Measurements from ENCODE around the gene MRTFA. TPM values are rescaled to one million over a fixed set of nuclear protein-coding genes. Genes with fewer than 3 reads are reported as not detected.
"Not testable (repeated sequence)": the region's sequence is repeated elsewhere in the genome, so short reads cannot be mapped to it uniquely, and the experiment has no call there.

Gene MRTFA
- total and polyA plus RNA-seq, 2 of the 13 experiments (the other 11 are each of a cell fraction or from before 2014, with no cell fraction given): 2.4 to 8.2 TPM

GRCh38 chr22:40676644-40677043 is 40.1 kb upstream of the MRTFA start (continued):
- no peak for TF ChIP-seq MLXIP (CRISPR knock-in tag; IDR thresholded peaks at IDR 0.05; ENCODE audit: borderline replicate concordance)
- TF ChIP-seq ZFYVE20 (CRISPR knock-in tag; IDR thresholded peaks at IDR 0.05; ENCODE audit: borderline replicate concordance, low read depth): no peak

GRCh38 chr22:40676166-40676565 is 39.6 kb upstream of the MRTFA start:
- in situ Hi-C loops (cut with HindIII; ENCODE audit: extremely low pct_ligation_motif_present, low pct_unique_long_range_greater_than_20kb); H3K36me3 ChIP-seq (replicated peaks in 1 of 2; ENCODE audit: control insufficient read depth in 1 of 2, insufficient read depth in 2 of 2, low read length in 2 of 2); H3K9me3 ChIP-seq (ENCODE audit: low read length); POLR2A ChIA-PET; intact Hi-C loops (cut with micrococcal nuclease; ENCODE audit: unreplicated experiment); H3K79me2 ChIP-seq (ENCODE audit: insufficient read depth, low read length); DNase-seq (ENCODE audit: low spot score); H3K4me2 ChIP-seq (ENCODE audit: low read depth, low read length); H4K20me1 ChIP-seq (ENCODE audit: insufficient read depth, low read length); H3K9ac ChIP-seq (ENCODE audit: insufficient read depth, low read depth, low read length); BruUV-seq (replicated peaks); CTCF ChIA-PET (ENCODE audit: low intra/inter-chr PET ratio, low total read pairs); FAIRE-seq; H2AFZ ChIP-seq (ENCODE audit: low read length); H3K27ac ChIP-seq (ENCODE audit: extremely low read length, insufficient read depth, low read length); ATAC-seq; H3K4me3 ChIP-seq (replicated peaks in 1 of 3; ENCODE audit: insufficient read depth in 1 of 3, low read depth in 2 of 3, low read length in 3 of 3): not testable (repeated sequence)
- WGBS (ENCODE audit: low lambda C conversion rate): 88% methylated on average over 4 of the region's 4 CpGs
- peaks cover 0 to 22% of the 10 kb centered on the region in 2 experiments; a peak in 3 of 5 replicates for H3K27me3 ChIP-seq (ENCODE audit: control insufficient read depth in 1 of 2, insufficient read depth in 2 of 2, low read length in 2 of 2)
- H3K4me1 ChIP-seq (ENCODE audit: insufficient read depth, low read length): peaks cover 32% of the 10 kb centered on the region

DNA sequence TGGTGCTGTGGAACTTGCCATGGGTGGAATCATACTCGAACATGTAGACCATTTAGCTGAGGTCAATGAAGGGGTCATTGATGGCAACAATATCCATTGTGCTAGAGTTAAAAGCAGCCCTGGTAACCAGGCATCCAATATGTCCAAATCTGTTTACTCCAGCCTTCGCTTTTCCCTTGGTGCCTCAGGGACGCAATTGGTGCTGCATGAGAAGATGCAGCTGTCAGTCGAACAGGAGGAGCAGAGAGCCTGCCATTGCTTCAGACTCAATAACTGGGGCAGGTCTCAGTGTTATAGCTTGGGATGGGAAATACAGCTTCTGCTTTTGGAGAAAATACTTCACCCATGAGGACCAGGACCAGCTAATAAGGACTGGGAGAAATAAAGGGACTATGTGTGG is 37.8 kb upstream of the MRTFA start:
- no peak overlapping the region for H3K4me2 ChIP-seq (ENCODE audit: low read depth, low read length)
- H3K4me3 ChIP-seq (replicated peaks in 1 of 3; ENCODE audit: insufficient read depth in 1 of 3, low read depth in 2 of 3, low read length in 3 of 3): no peak overlapping the region
- H4K20me1 ChIP-seq (ENCODE audit: insufficient read depth, low read length): no peaks in the 10 kb centered on the region
- peaks cover 26% of the 10 kb centered on the region for H3K4me1 ChIP-seq (ENCODE audit: insufficient read depth, low read length)
- in situ Hi-C loops (cut with HindIII; ENCODE audit: extremely low pct_ligation_motif_present, low pct_unique_long_range_greater_than_20kb) (no loop called here), intact Hi-C loops (cut with micrococcal nuclease; ENCODE audit: unreplicated experiment) (no loop called here)
- no peaks in the 10 kb centered on the region for H3K36me3 ChIP-seq (replicated peaks in 1 of 2; ENCODE audit: control insufficient read depth in 1 of 2, insufficient read depth in 2 of 2, low read length in 2 of 2)
- H2AFZ ChIP-seq (ENCODE audit: low read length): no peak overlapping the region
- no peak overlapping the region for H3K9ac ChIP-seq (ENCODE audit: insufficient read depth, low read depth, low read length)
- ChIA-PET CTCF (ENCODE audit: low intra/inter-chr PET ratio, low total read pairs) (no interaction called here), POLR2A (interaction anchor here (1.4 kb wide), 1 partner anchor 22 kb away, joined by 5 read pairs; no protein-coding TSS in a partner anchor)
- H3K79me2 ChIP-seq (ENCODE audit: insufficient read depth, low read length): no peaks in the 10 kb centered on the region
- H3K9me3 ChIP-seq (ENCODE audit: low read length): no peaks in the 10 kb centered on the region
- DNase-seq (ENCODE audit: low spot score): no peak
- WGBS (ENCODE audit: low lambda C conversion rate): 37% methylated on average over 4 of the region's 4 CpGs
- no peak for FAIRE-seq
- no peak for ATAC-seq
- no TSS peak for BruUV-seq (replicated peaks)
- peaks cover 0 to 4% of the 10 kb centered on the region in 2 experiments; a peak in 2 of 5 replicates for H3K27me3 ChIP-seq (ENCODE audit: control insufficient read depth in 1 of 2, insufficient read depth in 2 of 2, low read length in 2 of 2)
- no peak overlapping the region for H3K27ac ChIP-seq (ENCODE audit: extremely low read length, insufficient read depth, low read length)
- no peak for TF ChIP-seq RFXANK (CRISPR knock-in tag; IDR thresholded peaks at IDR 0.05)
- TF ChIP-seq ZFP37 (CRISPR knock-in tag; IDR thresholded peaks at IDR 0.05; ENCODE audit: borderline replicate concordance): no peak
- no peak for TF ChIP-seq HNF4G (IDR thresholded peaks at IDR 0.05; ENCODE audit: borderline replicate concordance, low read depth, low read length)
- TF ChIP-seq HNF4G (CRISPR knock-in tag; IDR thresholded peaks at IDR 0.05; ENCODE audit: borderline replicate concordance, low read depth): no peak
- TF ChIP-seq, protein P1, sequence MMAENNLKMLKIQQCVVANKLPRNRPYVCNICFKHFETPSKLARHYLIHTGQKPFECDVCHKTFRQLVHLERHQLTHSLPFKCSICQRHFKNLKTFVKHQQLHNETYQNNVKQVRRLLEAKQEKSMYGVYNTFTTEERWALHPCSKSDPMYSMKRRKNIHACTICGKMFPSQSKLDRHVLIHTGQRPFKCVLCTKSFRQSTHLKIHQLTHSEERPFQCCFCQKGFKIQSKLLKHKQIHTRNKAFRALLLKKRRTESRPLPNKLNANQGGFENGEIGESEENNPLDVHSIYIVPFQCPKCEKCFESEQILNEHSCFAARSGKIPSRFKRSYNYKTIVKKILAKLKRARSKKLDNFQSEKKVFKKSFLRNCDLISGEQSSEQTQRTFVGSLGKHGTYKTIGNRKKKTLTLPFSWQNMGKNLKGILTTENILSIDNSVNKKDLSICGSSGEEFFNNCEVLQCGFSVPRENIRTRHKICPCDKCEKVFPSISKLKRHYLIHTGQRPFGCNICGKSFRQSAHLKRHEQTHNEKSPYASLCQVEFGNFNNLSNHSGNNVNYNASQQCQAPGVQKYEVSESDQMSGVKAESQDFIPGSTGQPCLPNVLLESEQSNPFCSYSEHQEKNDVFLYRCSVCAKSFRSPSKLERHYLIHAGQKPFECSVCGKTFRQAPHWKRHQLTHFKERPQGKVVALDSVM (CRISPR knock-in tag; IDR thresholded peaks at IDR 0.05): no peak
- no peak for TF ChIP-seq PHB2 (IDR thresholded peaks at IDR 0.05; ENCODE audit: partially characterized antibody)
- TF ChIP-seq, protein P2, sequence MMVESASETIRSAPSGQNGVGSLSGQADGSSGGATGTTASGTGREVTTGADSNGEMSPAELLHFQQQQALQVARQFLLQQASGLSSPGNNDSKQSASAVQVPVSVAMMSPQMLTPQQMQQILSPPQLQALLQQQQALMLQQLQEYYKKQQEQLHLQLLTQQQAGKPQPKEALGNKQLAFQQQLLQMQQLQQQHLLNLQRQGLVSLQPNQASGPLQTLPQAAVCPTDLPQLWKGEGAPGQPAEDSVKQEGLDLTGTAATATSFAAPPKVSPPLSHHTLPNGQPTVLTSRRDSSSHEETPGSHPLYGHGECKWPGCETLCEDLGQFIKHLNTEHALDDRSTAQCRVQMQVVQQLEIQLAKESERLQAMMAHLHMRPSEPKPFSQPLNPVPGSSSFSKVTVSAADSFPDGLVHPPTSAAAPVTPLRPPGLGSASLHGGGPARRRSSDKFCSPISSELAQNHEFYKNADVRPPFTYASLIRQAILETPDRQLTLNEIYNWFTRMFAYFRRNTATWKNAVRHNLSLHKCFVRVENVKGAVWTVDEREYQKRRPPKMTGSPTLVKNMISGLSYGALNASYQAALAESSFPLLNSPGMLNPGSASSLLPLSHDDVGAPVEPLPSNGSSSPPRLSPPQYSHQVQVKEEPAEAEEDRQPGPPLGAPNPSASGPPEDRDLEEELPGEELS (CRISPR knock-in tag; IDR thresholded peaks at IDR 0.05): no peak
- TF ChIP-seq HDAC6 (IDR thresholded peaks at IDR 0.05; ENCODE audit: low read depth, low read length): no peak

Measured in HepG2 (cell line).